Lung (tissue), 12 donors: ENCODE data around the gene OR4N2. TPM values are rescaled to one million over a fixed set of nuclear protein-coding genes. Genes with fewer than 3 reads are reported as not detected.

Source experiments
- ATAC-seq: fragments of 200-7000 bp; cut with Tn5 transposase; one replicate; pipeline ENCODE4 v1.9.1; 2020; ENCODE audit warnings: moderate number of reproducible peaks; ENCODE audit not compliant: insufficient read depth, low FRiP score
- DNase-seq, 3 donors: peaks; one replicate each; pipeline ENCODE4 v3.0.0-alpha.2; 2013 to 2017
- H3K27ac ChIP-seq, 2 donors: one replicate each; pipeline ENCODE4 v1.5.1; 2013; ENCODE audit warnings: mild to moderate bottlenecking in 2 of 2, moderate library complexity in 2 of 2, control low read depth in 1 of 2, inconsistent platforms in 1 of 2, low read depth in 1 of 2, low read length in 1 of 2
- H3K27me3 ChIP-seq, 3 donors: one replicate each; pipeline ENCODE4 v1.5.1; 2013; ENCODE audit warnings: low read length in 2 of 3; ENCODE audit not compliant: control insufficient read depth in 3 of 3, insufficient read depth in 3 of 3
- H3K36me3 ChIP-seq, 4 donors: one replicate each; pipeline ENCODE4 v1.5.1; 2013; ENCODE audit warnings: low read length in 4 of 4, mild to moderate bottlenecking in 1 of 4, moderate library complexity in 1 of 4; ENCODE audit not compliant: control insufficient read depth in 4 of 4, insufficient read depth in 4 of 4
- H3K4me1 ChIP-seq, 5 donors: one replicate each; pipeline ENCODE4 v1.5.1; 2013; ENCODE audit warnings: low read length in 5 of 5, mild to moderate bottlenecking in 2 of 5, moderate library complexity in 1 of 5; ENCODE audit not compliant: control insufficient read depth in 5 of 5, insufficient read depth in 5 of 5
- H3K4me3 ChIP-seq: one replicate; pipeline ENCODE4 v1.5.1; 2013; ENCODE audit warnings: mild to moderate bottlenecking, control low read depth, moderate library complexity
- H3K9ac ChIP-seq, 2 donors: one replicate each; pipeline ENCODE4 v1.5.1; 2013; ENCODE audit warnings: low read length in 2 of 2, control low read depth in 1 of 2; ENCODE audit not compliant: insufficient read depth in 1 of 2
- H3K9me3 ChIP-seq, 4 donors: one replicate each; pipeline ENCODE4 v1.5.1; 2013; ENCODE audit warnings: low read length in 3 of 4, mild to moderate bottlenecking in 1 of 4, moderate library complexity in 1 of 4; ENCODE audit not compliant: control insufficient read depth in 4 of 4, insufficient read depth in 3 of 4
- CTCF ChIP-seq: IDR thresholded peaks from 2 replicates; pipeline ENCODE4 v1.5.1; 2012; ENCODE audit warnings: mild to moderate bottlenecking; ENCODE audit errors: control extremely low read depth, extremely low read depth
- WGBS, 2 donors: extraction: QIAGEN DNeasy Blood & Tissue Kit; methylation state at CpG; one replicate each; pipeline ENCODE4 v1.1.7; 2013; 5-methylcytosine and 5-hydroxymethylcytosine counted together
- polyA plus RNA-seq, 2 donors: library from polyadenylated mRNA; stranded (reverse); fragments of 200-250 nt; gene quantifications; one replicate each; pipeline ENCODE4 v1.2.1, GENCODE V29; 2013
- total RNA-seq, 2 donors: library from RNA; depleted of rRNA in 1 of 2; stranded (reverse); fragments of >200 nt in 1 of 2; gene quantifications; one replicate each; pipeline ENCODE4 v1.2.1, GENCODE V29; 2014 to 2021
- donor health status: control.
- donor health status: control.
- donor health status: Bipolar disorder and iron deficiency.
- donor health status: healthy.
- donor health status: DM: yes; HTN: yes; CAD: no.

Gene OR4N2
- total and polyA plus RNA-seq, 4 donors, result 0.02 TPM; not detected in 3

DNA sequence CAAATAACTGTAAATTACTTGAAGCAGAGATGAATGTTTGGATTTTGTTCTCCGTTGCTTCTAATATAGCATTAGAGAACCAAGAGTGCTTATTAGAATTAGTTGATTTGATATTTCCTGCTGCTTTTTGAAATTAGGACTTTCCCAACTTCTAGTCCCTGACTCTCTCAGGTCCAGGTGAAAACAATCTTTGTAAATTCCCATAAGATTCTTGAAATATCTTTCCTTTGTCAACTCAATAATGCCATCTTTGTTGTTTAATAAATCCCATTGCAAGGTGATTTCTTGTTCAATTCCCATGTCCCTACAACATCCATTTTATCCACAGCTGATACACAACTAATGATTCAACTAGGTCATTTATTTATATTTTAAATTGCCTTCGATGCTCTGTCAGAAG, 71.3 kb downstream of the OR4N2 start, which contains the start of gene OR4K2:
Gene OR4K2 (plus strand): TSS at position 301 of the 400 bp plus-strand sequence. CDS start 1,126 bp downstream, outside the sequence.
- Histone ChIP-seq H3K9ac (no peak within 1 kb of the TSS), H3K36me3 (no peaks in the 10 kb centered on the region), H3K4me1 (no peaks in the 10 kb centered on the region), H3K9me3 (peaks cover 0 to 2% (median under 1%) of the 10 kb centered on the region in 4 donors), H3K4me3 (no peak within 1 kb of the TSS), H3K27me3 (no peaks in the 10 kb centered on the region), H3K27ac (no peak within 1 kb of the TSS)
- TF ChIP-seq CTCF, result no peak
- ATAC-seq, result no peak
- no peak for DNase-seq
- WGBS, 2 donors, result 51 to 59% methylated on average over 2 of the region's 2 CpGs

GRCh38 chr14:19878029-19878642, 74.6 kb downstream of the OR4N2 start:
- no peak overlapping the region for H3K4me3 ChIP-seq
- no peaks in the 10 kb centered on the region for H3K27me3 ChIP-seq
- H3K27ac ChIP-seq, result no peak overlapping the region
- no peaks in the 10 kb centered on the region for H3K4me1 ChIP-seq
- peaks cover 0 to 2% (median under 1%) of the 10 kb centered on the region in 4 donors for H3K9me3 ChIP-seq
- no peaks in the 10 kb centered on the region for H3K36me3 ChIP-seq
- no peak for TF ChIP-seq CTCF
- no peak for ATAC-seq
- no peak for DNase-seq
- H3K9ac ChIP-seq, result no peak overlapping the region

Other genes starting within 250 kb of the OR4N2 start
- not detected for gene OR11H2, start 89.9 kb upstream of the OR4N2 start, total RNA-seq
- not detected for gene OR11H2, start 89.9 kb upstream of the OR4N2 start, polyA plus RNA-seq
- gene OR4Q3, start 60.2 kb upstream of the OR4N2 start, total RNA-seq, result not detected
- gene OR4Q3, start 60.2 kb upstream of the OR4N2 start, polyA plus RNA-seq, result not detected
- gene OR4M1, start 30.3 kb upstream of the OR4N2 start, total RNA-seq, result not detected
- not detected for gene OR4M1, start 30.3 kb upstream of the OR4N2 start, polyA plus RNA-seq
- not detected for gene OR4K2, start 71.4 kb downstream of the OR4N2 start, total RNA-seq
- gene OR4K2, start 71.4 kb downstream of the OR4N2 start, polyA plus RNA-seq, result not detected
- gene OR4K5, start 116.8 kb downstream of the OR4N2 start, total RNA-seq, result not detected
- not detected for gene OR4K5, start 116.8 kb downstream of the OR4N2 start, polyA plus RNA-seq
- not detected for gene OR4K1, start 127.1 kb downstream of the OR4N2 start, total RNA-seq
- not detected for gene OR4K1, start 127.1 kb downstream of the OR4N2 start, polyA plus RNA-seq
- gene OR4K15, start 171.8 kb downstream of the OR4N2 start, total RNA-seq, result not detected
- not detected for gene OR4K15, start 171.8 kb downstream of the OR4N2 start, polyA plus RNA-seq
- not detected for gene OR4Q2, start 198.4 kb downstream of the OR4N2 start, total RNA-seq
- gene OR4Q2, start 198.4 kb downstream of the OR4N2 start, polyA plus RNA-seq, result not detected
- gene OR4K14, start 215.5 kb downstream of the OR4N2 start, total RNA-seq, result not detected
- not detected for gene OR4K14, start 215.5 kb downstream of the OR4N2 start, polyA plus RNA-seq
- gene OR4K13, start 232.3 kb downstream of the OR4N2 start, total RNA-seq, result under 1 TPM in 1 of 2 donors, not detected in 1; 0.06 TPM
- not detected for gene OR4K13, start 232.3 kb downstream of the OR4N2 start, polyA plus RNA-seq